Cardiac muscle cell (in vitro differentiated cells and primary cell): ENCODE data around the gene MED7. TPM values are rescaled to one million over a fixed set of nuclear protein-coding genes. Genes with fewer than 3 reads are reported as not detected.

Experiments
- DNase-seq, 2 donors: peaks; one replicate each; pipeline versions ENCODE4 v3.0.0 to v3.0.0-alpha.2; 2010 to 2017; ENCODE audit warnings: low read depth in 1 of 2, low spot score in 1 of 2
- H3K27ac ChIP-seq: fragments of 200-600 bp; sonication (generic); 2 replicates; pipeline ENCODE4 v1.5.1; 2016
- H3K27me3 ChIP-seq: fragments of 200-600 bp; sonication (generic); 2 replicates; pipeline ENCODE4 v1.6.0; 2016; ENCODE audit warnings: control low read depth
- H3K36me3 ChIP-seq: fragments of 200-600 bp; sonication (generic); 2 replicates; pipeline ENCODE4 v1.5.1; 2016; ENCODE audit warnings: control low read depth
- H3K4me1 ChIP-seq: fragments of 200-600 bp; sonication (generic); 2 replicates; pipeline ENCODE4 v1.8.1; 2017; ENCODE audit warnings: low read depth, mild to moderate bottlenecking, mixed run types
- H3K4me3 ChIP-seq: fragments of 200-600 bp; sonication (generic); 2 replicates; pipeline ENCODE4 v1.5.1; 2016; ENCODE audit warnings: mild to moderate bottlenecking
- H3K9me3 ChIP-seq: fragments of 200-600 bp; sonication (generic); 2 replicates; pipeline ENCODE4 v1.5.1; 2017; ENCODE audit warnings: low read depth, mild to moderate bottlenecking, control low read depth
- polyA plus RNA-seq: library from polyadenylated mRNA; unstranded; fragments of >200 nt; fragmentation: Nextera tagmentation; extraction: Ambion mirVana; gene quantifications from 2 replicates; pipeline ENCODE4 v1.2.1, GENCODE V29; 2016
- total RNA-seq: library from RNA; depleted of rRNA; stranded (reverse); fragments of >200 nt; gene quantifications from 2 replicates; pipeline ENCODE4 v1.2.3, GENCODE V29; 2016
- TF ChIP-seq, protein P1 (sequence below): IDR thresholded peaks from 2 replicates; pipeline ENCODE4 v1.5.1; 2012; ENCODE audit warnings: low read depth, mild to moderate bottlenecking, low read length

MED7 gene
- total and polyA plus RNA-seq, 2 experiments from 2014 or later: 8.2 to 16.2 TPM

DNA sequence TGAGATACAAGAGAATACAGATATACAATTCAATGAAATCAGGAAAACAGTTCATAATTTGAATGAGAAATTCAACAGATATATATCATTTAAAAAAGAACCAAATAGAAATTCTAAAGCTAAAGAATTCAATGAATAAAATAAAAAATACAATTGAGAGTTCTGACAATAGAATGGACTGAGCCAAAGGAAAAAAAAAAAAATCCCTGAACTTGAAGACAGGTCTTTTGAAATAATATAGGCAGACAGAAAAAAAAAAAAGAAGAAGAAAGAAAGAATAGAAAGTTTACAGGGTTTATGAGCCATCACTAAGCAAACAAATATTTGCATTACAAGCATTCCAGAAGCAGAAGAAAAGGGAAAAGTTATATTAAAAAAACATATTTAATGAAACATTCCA is 21.0 kb downstream of the MED7 start:
- Histone ChIP-seq H3K27me3 (no peaks in the 10 kb centered on the region), H3K4me3 (no peak overlapping the region), H3K9me3 (no peaks in the 10 kb centered on the region), H3K4me1 (no peaks in the 10 kb centered on the region), H3K36me3 (no peaks in the 10 kb centered on the region), H3K27ac (no peak overlapping the region)
- DNase-seq: no peak
- TF ChIP-seq, protein P1, sequence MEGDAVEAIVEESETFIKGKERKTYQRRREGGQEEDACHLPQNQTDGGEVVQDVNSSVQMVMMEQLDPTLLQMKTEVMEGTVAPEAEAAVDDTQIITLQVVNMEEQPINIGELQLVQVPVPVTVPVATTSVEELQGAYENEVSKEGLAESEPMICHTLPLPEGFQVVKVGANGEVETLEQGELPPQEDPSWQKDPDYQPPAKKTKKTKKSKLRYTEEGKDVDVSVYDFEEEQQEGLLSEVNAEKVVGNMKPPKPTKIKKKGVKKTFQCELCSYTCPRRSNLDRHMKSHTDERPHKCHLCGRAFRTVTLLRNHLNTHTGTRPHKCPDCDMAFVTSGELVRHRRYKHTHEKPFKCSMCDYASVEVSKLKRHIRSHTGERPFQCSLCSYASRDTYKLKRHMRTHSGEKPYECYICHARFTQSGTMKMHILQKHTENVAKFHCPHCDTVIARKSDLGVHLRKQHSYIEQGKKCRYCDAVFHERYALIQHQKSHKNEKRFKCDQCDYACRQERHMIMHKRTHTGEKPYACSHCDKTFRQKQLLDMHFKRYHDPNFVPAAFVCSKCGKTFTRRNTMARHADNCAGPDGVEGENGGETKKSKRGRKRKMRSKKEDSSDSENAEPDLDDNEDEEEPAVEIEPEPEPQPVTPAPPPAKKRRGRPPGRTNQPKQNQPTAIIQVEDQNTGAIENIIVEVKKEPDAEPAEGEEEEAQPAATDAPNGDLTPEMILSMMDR: no peak

DNA sequence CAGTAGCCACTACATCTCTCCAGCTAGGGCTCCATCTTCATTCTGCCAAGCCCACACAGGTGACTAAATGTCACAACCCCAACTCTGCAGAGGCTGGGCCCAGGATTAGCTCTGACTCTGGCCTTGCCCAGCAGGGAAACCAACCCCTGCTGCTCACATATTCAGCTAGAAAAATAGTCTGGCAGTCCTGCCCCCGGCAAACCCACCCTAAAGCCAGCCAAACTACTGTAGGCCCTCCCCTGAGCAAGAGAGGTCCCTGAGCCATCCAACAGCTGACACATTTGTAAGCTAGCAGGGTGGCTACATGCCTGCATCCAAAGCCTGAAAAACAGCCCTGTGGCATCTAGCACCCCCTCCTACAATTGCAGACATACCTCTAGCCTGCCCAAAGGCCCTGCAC is 22.6 kb downstream of the MED7 start:
- Histone ChIP-seq H3K27ac (no peak overlapping the region), H3K36me3 (no peaks in the 10 kb centered on the region), H3K4me1 (peaks cover 4% of the 10 kb centered on the region), H3K4me3 (no peak overlapping the region), H3K27me3 (no peaks in the 10 kb centered on the region), H3K9me3 (no peaks in the 10 kb centered on the region)
- DNase-seq: no peak
- TF ChIP-seq, protein P1: no peak

DNA sequence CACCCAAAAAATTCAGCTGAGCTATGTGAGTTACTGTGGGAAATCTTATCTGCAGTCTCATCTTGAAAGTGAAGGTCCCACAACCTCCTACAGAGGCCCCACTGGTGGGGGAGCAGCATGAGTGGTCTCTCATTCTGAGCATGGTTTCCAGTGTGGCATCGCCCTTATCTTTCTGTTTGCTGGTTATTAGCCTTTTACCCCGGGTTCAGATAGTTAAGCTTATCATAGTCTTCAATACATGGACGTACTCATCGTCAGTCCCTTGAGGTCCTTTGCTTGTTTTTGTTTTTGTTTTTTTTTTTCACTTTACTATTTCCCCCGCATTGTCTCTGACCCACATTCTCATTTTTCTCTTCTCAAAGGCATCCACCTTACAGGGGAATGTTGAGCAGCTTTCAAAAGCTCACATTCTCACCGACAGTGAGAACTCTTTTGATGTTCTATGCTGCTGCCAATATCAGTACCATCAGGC is 26.1 kb downstream of the MED7 start:
- Histone ChIP-seq H3K9me3 (no peaks in the 10 kb centered on the region), H3K27ac (no peak overlapping the region), H3K27me3 (no peaks in the 10 kb centered on the region), H3K36me3 (no peaks in the 10 kb centered on the region), H3K4me3 (no peak overlapping the region), H3K4me1 (peaks cover 4% of the 10 kb centered on the region)
- no peak for DNase-seq
- TF ChIP-seq, protein P1: no peak

DNA sequence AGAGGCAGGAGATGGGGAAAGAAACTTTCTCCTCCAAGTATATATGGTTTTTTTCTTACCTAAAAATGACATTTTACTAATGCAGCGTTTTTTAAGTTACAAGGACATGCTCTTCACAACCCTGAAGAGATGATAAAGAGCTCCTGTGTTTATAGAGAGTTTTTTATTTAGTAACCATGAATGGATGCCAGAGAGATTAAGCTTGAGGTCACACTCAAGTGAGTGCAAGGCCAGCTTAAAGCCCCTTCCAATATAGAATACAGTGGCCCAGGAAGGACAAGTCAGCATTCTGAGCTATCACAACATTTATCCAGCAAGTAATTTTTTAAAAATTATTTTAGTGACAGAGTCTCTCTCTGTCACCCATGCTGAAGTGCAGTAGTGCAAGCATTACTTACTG is 27.2 kb downstream of the MED7 start:
- H3K27ac ChIP-seq: no peak overlapping the region
- TF ChIP-seq, protein P1: no peak
- no peaks in the 10 kb centered on the region for H3K27me3 ChIP-seq
- peaks cover 4% of the 10 kb centered on the region for H3K4me1 ChIP-seq
- no peak overlapping the region for H3K4me3 ChIP-seq
- no peaks in the 10 kb centered on the region for H3K36me3 ChIP-seq
- H3K9me3 ChIP-seq: no peaks in the 10 kb centered on the region
- no peak for DNase-seq

DNA sequence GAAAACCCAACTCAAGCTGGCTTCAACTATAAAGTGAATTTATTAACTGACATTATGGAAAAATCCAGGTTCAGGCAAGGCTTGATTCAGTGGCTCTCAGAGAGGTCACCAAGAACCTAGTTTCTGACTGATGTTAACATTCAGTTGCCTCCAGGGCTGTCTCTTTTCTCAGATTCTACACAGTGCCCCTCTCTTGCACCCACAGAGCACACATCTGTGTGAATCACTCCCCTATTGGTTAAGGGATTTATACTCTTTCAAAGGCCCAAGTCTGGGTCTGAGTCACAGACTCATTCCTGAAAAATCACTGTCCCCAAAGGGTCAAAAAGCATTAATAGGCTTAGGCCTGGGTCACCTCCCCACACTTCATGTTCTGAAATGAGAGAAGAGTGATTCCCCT is 27.7 kb downstream of the MED7 start:
- TF ChIP-seq, protein P1: no peak
- Histone ChIP-seq H3K4me1 (peaks cover 4% of the 10 kb centered on the region), H3K27ac (no peak overlapping the region), H3K36me3 (no peaks in the 10 kb centered on the region), H3K4me3 (no peak overlapping the region), H3K27me3 (no peaks in the 10 kb centered on the region), H3K9me3 (no peaks in the 10 kb centered on the region)
- DNase-seq: no peak

DNA sequence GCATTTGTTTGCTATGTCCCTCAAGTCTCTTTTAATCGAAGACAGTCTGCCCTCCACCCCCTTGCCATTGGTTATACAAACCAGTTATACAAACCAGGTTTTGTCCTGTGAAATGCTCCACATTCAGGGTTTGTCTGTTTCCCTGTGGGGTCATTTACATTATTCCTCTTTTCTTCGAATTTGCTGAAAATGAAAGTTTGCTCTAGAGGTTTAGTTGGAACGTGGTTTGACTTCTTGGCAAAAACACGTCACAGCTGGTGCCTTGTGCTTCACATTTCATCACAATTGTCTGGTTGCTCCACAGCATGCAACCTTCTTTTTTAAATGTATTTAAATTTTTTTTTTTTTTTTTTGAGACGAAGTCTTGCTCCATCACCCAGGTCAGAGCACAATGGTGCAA is 29.7 kb downstream of the MED7 start:
- peak in 1 of 2 donors; percentile 43 for DNase-seq
- no peaks in the 10 kb centered on the region for H3K9me3 ChIP-seq
- H3K4me1 ChIP-seq: peaks cover 4% of the 10 kb centered on the region
- TF ChIP-seq, protein P1: no peak
- no peaks in the 10 kb centered on the region for H3K27me3 ChIP-seq
- no peak overlapping the region for H3K4me3 ChIP-seq
- no peak overlapping the region for H3K27ac ChIP-seq
- H3K36me3 ChIP-seq: no peaks in the 10 kb centered on the region
